Measurements from ENCODE around the gene CDS2.

Gene CDS2

GRCh38 chr20:5119435-5120184 lies 7.2 kb upstream of the CDS2 start, which contains the start of gene PCNA:
PCNA (minus strand) TSS chr20:5119958; CDS start chr20:5119798, 160 bp downstream.
- peak; percentile 88 for DNase-seq (ENCODE audit: low read depth)

GRCh38 chr20:5120185-5120476 lies 6.7 kb upstream of the CDS2 start:
- DNase-seq (ENCODE audit: low read depth), result no peak

GRCh38 chr20:5122873-5123260 lies 3.9 kb upstream of the CDS2 start:
- DNase-seq (ENCODE audit: low read depth), result no peak

- no peak for DNase-seq (ENCODE audit: low read depth)
These were observed 523 bp downstream of the CDS2 start for GRCh38 chr20:5127204-5127858.

- DNase-seq (ENCODE audit: low read depth), result no peak
These were observed 1.1 kb downstream of the CDS2 start for GRCh38 chr20:5127859-5128424.

- DNase-seq (ENCODE audit: low read depth), result no peak
These were observed 2.1 kb downstream of the CDS2 start for GRCh38 chr20:5128886-5129285.

- no peak for DNase-seq (ENCODE audit: low read depth)
These were observed 4.7 kb downstream of the CDS2 start for GRCh38 chr20:5131502-5131901.

- DNase-seq (ENCODE audit: low read depth), result no peak
These were observed 7.2 kb downstream of the CDS2 start for GRCh38 chr20:5133998-5134397.

- DNase-seq (ENCODE audit: low read depth), result no peak
These were observed 8.7 kb downstream of the CDS2 start for GRCh38 chr20:5135363-5136012.

- no peak for DNase-seq (ENCODE audit: low read depth)
These were observed 9.3 kb downstream of the CDS2 start for GRCh38 chr20:5136096-5136495.

GRCh38 chr20:5140195-5140594 lies 13.4 kb downstream of the CDS2 start:
- no peak for DNase-seq (ENCODE audit: low read depth)

GRCh38 chr20:5141615-5142014 lies 14.8 kb downstream of the CDS2 start:
- no peak for DNase-seq (ENCODE audit: low read depth)

- no peak for DNase-seq (ENCODE audit: low read depth)
These were observed 17.0 kb downstream of the CDS2 start for GRCh38 chr20:5143851-5144250.

- DNase-seq (ENCODE audit: low read depth), result no peak
These were observed 18.7 kb downstream of the CDS2 start for GRCh38 chr20:5145365-5146098.

- DNase-seq (ENCODE audit: low read depth), result no peak
These were observed 19.4 kb downstream of the CDS2 start for GRCh38 chr20:5146099-5146668.

GRCh38 chr20:5146871-5147592 lies 20.2 kb downstream of the CDS2 start:
- DNase-seq (ENCODE audit: low read depth), result no peak

GRCh38 chr20:5148581-5148980 lies 21.8 kb downstream of the CDS2 start:
- DNase-seq (ENCODE audit: low read depth), result no peak

- DNase-seq (ENCODE audit: low read depth), result no peak
These were observed 23.1 kb downstream of the CDS2 start for GRCh38 chr20:5149892-5150225.

GRCh38 chr20:5150226-5151076 lies 23.6 kb downstream of the CDS2 start:
- DNase-seq (ENCODE audit: low read depth), result no peak

- no peak for DNase-seq (ENCODE audit: low read depth)
These were observed 26.3 kb downstream of the CDS2 start for GRCh38 chr20:5153152-5153467.

Data from HS-27A (cell line).